ENCODE measurements around the gene DBX1. TPM values are rescaled to one million over a fixed set of nuclear protein-coding genes. Genes with fewer than 3 reads are reported as not detected.

DBX1 gene
- total and polyA plus RNA-seq, 2 experiments from 2014 or later: not detected

DNA sequence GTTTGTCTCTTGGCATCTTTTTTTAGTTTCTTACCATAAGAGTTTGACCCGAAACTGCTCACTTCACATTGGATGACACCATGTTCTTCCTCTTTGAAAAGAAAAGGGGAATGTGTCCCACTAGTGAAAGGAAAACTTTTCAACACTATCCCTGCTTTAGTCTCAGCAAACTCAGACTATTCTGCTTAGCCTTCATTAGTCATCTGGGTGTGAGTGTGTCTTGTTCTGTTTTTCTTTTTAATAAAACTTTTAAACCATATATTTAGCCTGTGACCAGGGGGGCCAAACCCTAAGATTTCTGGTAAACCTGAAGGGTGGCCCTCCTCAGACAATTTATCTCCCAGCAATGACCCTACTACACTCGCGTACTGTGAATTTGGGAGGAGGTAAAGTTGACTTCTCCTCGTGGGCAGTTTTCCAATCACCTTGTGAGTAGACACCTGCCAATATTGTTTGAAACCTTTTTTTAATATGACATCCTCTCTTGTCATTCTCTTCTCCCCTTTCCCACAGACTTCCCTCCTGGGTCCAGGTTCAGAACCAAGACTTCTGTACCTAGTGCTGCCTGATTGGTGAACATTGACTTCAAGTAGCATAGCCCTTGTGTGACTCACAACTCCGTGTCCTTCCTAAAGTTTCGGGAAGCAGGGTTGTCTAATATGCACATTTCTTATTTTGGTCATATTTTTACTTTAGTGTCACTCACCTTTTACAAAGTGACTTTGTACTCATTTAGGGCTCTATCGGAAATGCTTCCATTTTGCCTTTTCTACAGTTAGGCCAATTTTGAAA is 39.9 kb downstream of the DBX1 start:
- no peak for ATAC-seq
- H3K36me3 Mint-ChIP-seq (ENCODE audit: low read depth): peaks cover 41% of the 10 kb centered on the region
- no peak overlapping the region for H3K4me3 Mint-ChIP-seq
- no peak for DNase-seq (ENCODE audit: low spot score)
- Histone ChIP-seq H3K4me1 (ENCODE audit: insufficient read depth) (no peaks in the 10 kb centered on the region), H2AFZ (no peak overlapping the region), H4K20me1 (replicated peaks; ENCODE audit: insufficient read depth) (0 out of 2 replicates have a peak, but pooled peaks cover 4% of the 10 kb centered on the region), H3K9me2 (ENCODE audit: insufficient read depth) (no peaks in the 10 kb centered on the region), H3K27me3 (ENCODE audit: insufficient read depth) (no peaks in the 10 kb centered on the region), H3F3A (replicated peaks; ENCODE audit: low read depth) (no peaks in the 10 kb centered on the region), H3K4me3 (no peak overlapping the region), H3K79me2 (replicated peaks; ENCODE audit: insufficient read depth) (no peaks in the 10 kb centered on the region), H3K36me3 (ENCODE audit: insufficient read depth) (peaks cover 14% of the 10 kb centered on the region), H3K27ac (ENCODE audit: low read depth) (no peak overlapping the region), H3K4me2 (no peak overlapping the region)
- no peaks in the 10 kb centered on the region for H3K27me3 Mint-ChIP-seq (ENCODE audit: insufficient read depth, low read depth, poor library complexity)
- no peaks in the 10 kb centered on the region for H3K9me3 Mint-ChIP-seq
- TF ChIP-seq POLR2AphosphoS5 (IDR thresholded peaks at IDR 0.05; ENCODE audit: low read depth) (no peak), ZNF114 (CRISPR knock-in tag; IDR thresholded peaks at IDR 0.05) (no peak)
- no peaks in the 10 kb centered on the region for H3K4me1 Mint-ChIP-seq
- H3K27ac Mint-ChIP-seq: no peak overlapping the region

GRCh38 chr11:20119315-20119714 is 41.0 kb downstream of the DBX1 start:
- no peak overlapping the region for H3K4me3 ChIP-seq
- H2AFZ ChIP-seq: no peak overlapping the region
- H3K4me2 ChIP-seq: no peak overlapping the region
- no peaks in the 10 kb centered on the region for H3K27me3 ChIP-seq (ENCODE audit: insufficient read depth)
- Mint-ChIP-seq H3K9me3 (no peaks in the 10 kb centered on the region), H3K36me3 (ENCODE audit: low read depth) (peaks cover 50% of the 10 kb centered on the region), H3K27me3 (ENCODE audit: insufficient read depth, low read depth, poor library complexity) (no peaks in the 10 kb centered on the region), H3K27ac (no peak overlapping the region), H3K4me3 (no peak overlapping the region), H3K4me1 (no peaks in the 10 kb centered on the region)
- H3K27ac ChIP-seq (ENCODE audit: low read depth): no peak overlapping the region
- DNase-seq (ENCODE audit: low spot score) (no peak), ATAC-seq (no peak)
- H3K9me2 ChIP-seq (ENCODE audit: insufficient read depth): no peaks in the 10 kb centered on the region
- peaks cover 14% of the 10 kb centered on the region for H3K36me3 ChIP-seq (ENCODE audit: insufficient read depth)
- H3F3A ChIP-seq (replicated peaks; ENCODE audit: low read depth): no peaks in the 10 kb centered on the region
- no peaks in the 10 kb centered on the region for H3K79me2 ChIP-seq (replicated peaks; ENCODE audit: insufficient read depth)
- no peaks in the 10 kb centered on the region for H3K4me1 ChIP-seq (ENCODE audit: insufficient read depth)
- H4K20me1 ChIP-seq (replicated peaks; ENCODE audit: insufficient read depth): 0 out of 2 replicates have a peak, but pooled peaks cover 4% of the 10 kb centered on the region
- TF ChIP-seq ZNF331 (CRISPR knock-in tag; IDR thresholded peaks at IDR 0.05; ENCODE audit: low read depth): no peak
- TF ChIP-seq STAT1 (IDR thresholded peaks at IDR 0.05; ENCODE audit: unreplicated experiment): no peak
- TF ChIP-seq, protein P1, sequence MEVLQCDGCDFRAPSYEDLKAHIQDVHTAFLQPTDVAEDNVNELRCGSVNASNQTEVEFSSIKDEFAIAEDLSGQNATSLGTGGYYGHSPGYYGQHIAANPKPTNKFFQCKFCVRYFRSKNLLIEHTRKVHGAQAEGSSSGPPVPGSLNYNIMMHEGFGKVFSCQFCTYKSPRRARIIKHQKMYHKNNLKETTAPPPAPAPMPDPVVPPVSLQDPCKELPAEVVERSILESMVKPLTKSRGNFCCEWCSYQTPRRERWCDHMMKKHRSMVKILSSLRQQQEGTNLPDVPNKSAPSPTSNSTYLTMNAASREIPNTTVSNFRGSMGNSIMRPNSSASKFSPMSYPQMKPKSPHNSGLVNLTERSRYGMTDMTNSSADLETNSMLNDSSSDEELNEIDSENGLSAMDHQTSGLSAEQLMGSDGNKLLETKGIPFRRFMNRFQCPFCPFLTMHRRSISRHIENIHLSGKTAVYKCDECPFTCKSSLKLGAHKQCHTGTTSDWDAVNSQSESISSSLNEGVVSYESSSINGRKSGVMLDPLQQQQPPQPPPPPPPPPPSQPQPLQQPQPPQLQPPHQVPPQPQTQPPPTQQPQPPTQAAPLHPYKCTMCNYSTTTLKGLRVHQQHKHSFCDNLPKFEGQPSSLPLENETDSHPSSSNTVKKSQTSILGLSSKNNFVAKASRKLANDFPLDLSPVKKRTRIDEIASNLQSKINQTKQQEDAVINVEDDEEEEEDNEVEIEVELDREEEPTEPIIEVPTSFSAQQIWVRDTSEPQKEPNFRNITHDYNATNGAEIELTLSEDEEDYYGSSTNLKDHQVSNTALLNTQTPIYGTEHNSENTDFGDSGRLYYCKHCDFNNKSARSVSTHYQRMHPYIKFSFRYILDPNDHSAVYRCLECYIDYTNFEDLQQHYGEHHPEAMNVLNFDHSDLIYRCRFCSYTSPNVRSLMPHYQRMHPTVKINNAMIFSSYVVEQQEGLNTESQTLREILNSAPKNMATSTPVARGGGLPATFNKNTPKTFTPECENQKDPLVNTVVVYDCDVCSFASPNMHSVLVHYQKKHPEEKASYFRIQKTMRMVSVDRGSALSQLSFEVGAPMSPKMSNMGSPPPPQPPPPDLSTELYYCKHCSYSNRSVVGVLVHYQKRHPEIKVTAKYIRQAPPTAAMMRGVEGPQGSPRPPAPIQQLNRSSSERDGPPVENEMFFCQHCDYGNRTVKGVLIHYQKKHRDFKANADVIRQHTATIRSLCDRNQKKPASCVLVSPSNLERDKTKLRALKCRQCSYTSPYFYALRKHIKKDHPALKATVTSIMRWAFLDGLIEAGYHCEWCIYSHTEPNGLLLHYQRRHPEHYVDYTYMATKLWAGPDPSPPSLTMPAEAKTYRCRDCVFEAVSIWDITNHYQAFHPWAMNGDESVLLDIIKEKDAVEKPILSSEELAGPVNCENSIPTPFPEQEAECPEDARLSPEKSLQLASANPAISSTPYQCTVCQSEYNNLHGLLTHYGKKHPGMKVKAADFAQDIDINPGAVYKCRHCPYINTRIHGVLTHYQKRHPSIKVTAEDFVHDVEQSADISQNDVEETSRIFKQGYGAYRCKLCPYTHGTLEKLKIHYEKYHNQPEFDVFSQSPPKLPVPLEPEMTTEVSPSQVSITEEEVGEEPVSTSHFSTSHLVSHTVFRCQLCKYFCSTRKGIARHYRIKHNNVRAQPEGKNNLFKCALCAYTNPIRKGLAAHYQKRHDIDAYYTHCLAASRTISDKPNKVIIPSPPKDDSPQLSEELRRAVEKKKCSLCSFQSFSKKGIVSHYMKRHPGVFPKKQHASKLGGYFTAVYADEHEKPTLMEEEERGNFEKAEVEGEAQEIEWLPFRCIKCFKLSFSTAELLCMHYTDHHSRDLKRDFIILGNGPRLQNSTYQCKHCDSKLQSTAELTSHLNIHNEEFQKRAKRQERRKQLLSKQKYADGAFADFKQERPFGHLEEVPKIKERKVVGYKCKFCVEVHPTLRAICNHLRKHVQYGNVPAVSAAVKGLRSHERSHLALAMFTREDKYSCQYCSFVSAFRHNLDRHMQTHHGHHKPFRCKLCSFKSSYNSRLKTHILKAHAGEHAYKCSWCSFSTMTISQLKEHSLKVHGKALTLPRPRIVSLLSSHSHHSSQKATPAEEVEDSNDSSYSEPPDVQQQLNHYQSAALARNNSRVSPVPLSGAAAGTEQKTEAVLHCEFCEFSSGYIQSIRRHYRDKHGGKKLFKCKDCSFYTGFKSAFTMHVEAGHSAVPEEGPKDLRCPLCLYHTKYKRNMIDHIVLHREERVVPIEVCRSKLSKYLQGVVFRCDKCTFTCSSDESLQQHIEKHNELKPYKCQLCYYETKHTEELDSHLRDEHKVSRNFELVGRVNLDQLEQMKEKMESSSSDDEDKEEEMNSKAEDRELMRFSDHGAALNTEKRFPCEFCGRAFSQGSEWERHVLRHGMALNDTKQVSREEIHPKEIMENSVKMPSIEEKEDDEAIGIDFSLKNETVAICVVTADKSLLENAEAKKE (CRISPR knock-in tag; IDR thresholded peaks at IDR 0.05): no peak
- no peak for TF ChIP-seq NANOG (IDR thresholded peaks at IDR 0.05; ENCODE audit: borderline replicate concordance)
- no peak for TF ChIP-seq ZNF114 (CRISPR knock-in tag; IDR thresholded peaks at IDR 0.05)
- no peak for TF ChIP-seq ETS1 (IDR thresholded peaks at IDR 0.05)
- TF ChIP-seq, protein P2, sequence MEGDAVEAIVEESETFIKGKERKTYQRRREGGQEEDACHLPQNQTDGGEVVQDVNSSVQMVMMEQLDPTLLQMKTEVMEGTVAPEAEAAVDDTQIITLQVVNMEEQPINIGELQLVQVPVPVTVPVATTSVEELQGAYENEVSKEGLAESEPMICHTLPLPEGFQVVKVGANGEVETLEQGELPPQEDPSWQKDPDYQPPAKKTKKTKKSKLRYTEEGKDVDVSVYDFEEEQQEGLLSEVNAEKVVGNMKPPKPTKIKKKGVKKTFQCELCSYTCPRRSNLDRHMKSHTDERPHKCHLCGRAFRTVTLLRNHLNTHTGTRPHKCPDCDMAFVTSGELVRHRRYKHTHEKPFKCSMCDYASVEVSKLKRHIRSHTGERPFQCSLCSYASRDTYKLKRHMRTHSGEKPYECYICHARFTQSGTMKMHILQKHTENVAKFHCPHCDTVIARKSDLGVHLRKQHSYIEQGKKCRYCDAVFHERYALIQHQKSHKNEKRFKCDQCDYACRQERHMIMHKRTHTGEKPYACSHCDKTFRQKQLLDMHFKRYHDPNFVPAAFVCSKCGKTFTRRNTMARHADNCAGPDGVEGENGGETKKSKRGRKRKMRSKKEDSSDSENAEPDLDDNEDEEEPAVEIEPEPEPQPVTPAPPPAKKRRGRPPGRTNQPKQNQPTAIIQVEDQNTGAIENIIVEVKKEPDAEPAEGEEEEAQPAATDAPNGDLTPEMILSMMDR (conservative IDR thresholded peaks at IDR 0.05; ENCODE audit: low read depth in 2 of 2): no peak
- no peak for TF ChIP-seq POLR2AphosphoS5 (IDR thresholded peaks at IDR 0.05; ENCODE audit: low read depth)
- TF ChIP-seq JUNB (IDR thresholded peaks at IDR 0.05; ENCODE audit: unreplicated experiment): no peak
- TF ChIP-seq CREB1 (CRISPR knock-in tag; IDR thresholded peaks at IDR 0.05; ENCODE audit: low read depth): no peak
